SK-N-SH treated with all-trans-retinoic acid at 6 μM for 48 hours (cell line): ENCODE results near the gene UBLCP1.

ENCODE experiments used
- ATAC-seq: fragments of 200-7000 bp; cut with Tn5 transposase; 3 replicates; pipeline ENCODE4 v1.9.1; 2020; ENCODE audit warnings: mild to moderate bottlenecking, moderate library complexity
- ARNTL ChIP-seq: fragments of 450-650 bp; formaldehyde crosslinking; IDR thresholded peaks from 2 replicates; pipeline ENCODE4 v1.5.0; 2020; ENCODE audit warnings: low read depth, mild to moderate bottlenecking, moderate library complexity, borderline replicate concordance
- BACH2 ChIP-seq: fragments of 250-450 bp; sonication (Bioruptor Pico); IDR thresholded peaks from 2 replicates; pipeline ENCODE4 v1.9.0; 2021; ENCODE audit warnings: mild to moderate bottlenecking, borderline replicate concordance
- CSDC2 ChIP-seq: fragments of 250-450 bp; sonication (Bioruptor Pico); IDR thresholded peaks from 2 replicates; pipeline ENCODE4 v1.5.0; 2020; ENCODE audit warnings: mild to moderate bottlenecking, moderate library complexity
- CSRNP3 ChIP-seq: fragments of 250-450 bp; sonication (Bioruptor Pico); IDR thresholded peaks from 2 replicates; pipeline ENCODE4 v1.5.1; 2021; ENCODE audit warnings: mild to moderate bottlenecking, moderate library complexity
- GLIS3 ChIP-seq: fragments of 250-450 bp; sonication (Bioruptor Pico); IDR thresholded peaks from 2 replicates; pipeline ENCODE4 v1.5.0; 2020; ENCODE audit warnings: mild to moderate bottlenecking, moderate library complexity
- OSR1 ChIP-seq: fragments of 250-450 bp; sonication (Bioruptor Pico); IDR thresholded peaks from 2 replicates; pipeline ENCODE4 v1.8.0; 2022; ENCODE audit warnings: moderate library complexity, mild to moderate bottlenecking, inconsistent platforms
- PATZ1 ChIP-seq: fragments of 250-450 bp; sonication (Bioruptor Pico); IDR thresholded peaks from 2 replicates; pipeline ENCODE4 v1.8.0; 2020; ENCODE audit warnings: mild to moderate bottlenecking, moderate library complexity, borderline replicate concordance
- POU6F1 ChIP-seq: fragments of 250-450 bp; sonication (Bioruptor Pico); IDR thresholded peaks from 2 replicates; pipeline ENCODE4 v1.8.0; 2021; ENCODE audit warnings: low read depth, mild to moderate bottlenecking, moderate library complexity, borderline replicate concordance
- PPARA ChIP-seq: fragments of 250-450 bp; sonication (Bioruptor Pico); IDR thresholded peaks from 2 replicates; pipeline ENCODE4 v1.5.0; 2020; ENCODE audit warnings: mild to moderate bottlenecking, borderline replicate concordance
- RARB ChIP-seq: fragments of 250-450 bp; sonication (Bioruptor Pico); IDR thresholded peaks from 2 replicates; pipeline ENCODE4 v1.8.0; 2021; ENCODE audit warnings: mild to moderate bottlenecking, moderate library complexity
- SNAI2 ChIP-seq: fragments of 250-450 bp; sonication (Bioruptor Pico); IDR thresholded peaks from 2 replicates; pipeline ENCODE4 v1.5.0; 2020; ENCODE audit warnings: mild to moderate bottlenecking, moderate library complexity
- TCF4 ChIP-seq: fragments of 250-450 bp; sonication (Bioruptor Pico); IDR thresholded peaks from 2 replicates; pipeline ENCODE4 v1.8.0; 2021; ENCODE audit warnings: mild to moderate bottlenecking, moderate library complexity, borderline replicate concordance
- TOX ChIP-seq: fragments of 250-450 bp; sonication (Bioruptor Pico); IDR thresholded peaks from 2 replicates; pipeline ENCODE4 v1.8.0; 2021; ENCODE audit warnings: mild to moderate bottlenecking, moderate library complexity, borderline replicate concordance
- TSHZ2 ChIP-seq: fragments of 250-450 bp; sonication (Bioruptor Pico); IDR thresholded peaks from 2 replicates; pipeline ENCODE4 v1.5.0; 2020; ENCODE audit warnings: mild to moderate bottlenecking, moderate library complexity
- ZC3H10 ChIP-seq: fragments of 250-450 bp; sonication (Bioruptor Pico); IDR thresholded peaks from 2 replicates; pipeline ENCODE4 v1.5.1; 2021; ENCODE audit warnings: mild to moderate bottlenecking, moderate library complexity
- ZFP3 ChIP-seq: fragments of 250-450 bp; sonication (Bioruptor Pico); IDR thresholded peaks from 2 replicates; pipeline ENCODE4 v1.5.0; 2020; ENCODE audit warnings: mild to moderate bottlenecking, moderate library complexity
- ZNF565 ChIP-seq: fragments of 450-650 bp; formaldehyde crosslinking; conservative IDR thresholded peaks from 2 replicates; pipeline ENCODE4 v1.5.0; 2020; ENCODE audit warnings: low read depth, mild to moderate bottlenecking, moderate library complexity
- ZNF70 ChIP-seq: fragments of 450-650 bp; formaldehyde crosslinking; IDR thresholded peaks from 2 replicates; pipeline ENCODE4 v1.5.0; 2020; ENCODE audit warnings: mild to moderate bottlenecking, moderate library complexity
- ZNF8 ChIP-seq: fragments of 450-650 bp; formaldehyde crosslinking; IDR thresholded peaks from 2 replicates; pipeline ENCODE4 v1.5.0; 2020; ENCODE audit warnings: mild to moderate bottlenecking, moderate library complexity

Gene UBLCP1

GRCh38 chr5:159304961-159305595, 42.0 kb downstream of the UBLCP1 start (continued):
- no peak for TF ChIP-seq OSR1 (CRISPR knock-in tag)

- ATAC-seq = no peak
These were observed 46.8 kb downstream of the UBLCP1 start for GRCh38 chr5:159309689-159310433.

GRCh38 chr5:159310511-159310910, 47.4 kb downstream of the UBLCP1 start:
- no peak for ATAC-seq
- TF ChIP-seq OSR1 (CRISPR knock-in tag) (no peak), TCF4 (CRISPR knock-in tag) (no peak), TSHZ2 (CRISPR knock-in tag) (no peak), SNAI2 (CRISPR knock-in tag) (no peak), ZNF565 (no peak), ZFP3 (CRISPR knock-in tag) (no peak), ZNF8 (CRISPR knock-in tag) (no peak), ARNTL (CRISPR knock-in tag) (no peak), BACH2 (no peak), ZNF70 (CRISPR knock-in tag) (no peak), GLIS3 (CRISPR knock-in tag) (no peak), POU6F1 (CRISPR knock-in tag) (no peak), RARB (CRISPR knock-in tag) (no peak), PPARA (no peak), CSDC2 (no peak), CSRNP3 (no peak), TOX (CRISPR knock-in tag) (no peak), ZC3H10 (CRISPR knock-in tag) (no peak), PATZ1 (CRISPR knock-in tag) (no peak)

More at GRCh38 chr5:159309689-159310433, 46.8 kb downstream of the UBLCP1 start:
- TF ChIP-seq ZNF8 (CRISPR knock-in tag) = no peak
- no peak for TF ChIP-seq CSRNP3
